Mesodermal cell (in vitro differentiated cells): ENCODE results near the gene ECT2.
"Not testable (repeated sequence)": the region's sequence is repeated elsewhere in the genome, so short reads cannot be mapped to it uniquely, and the experiment has no call there.

Experiments used
- H3K27ac ChIP-seq: 2 replicates; pipeline ENCODE4 v1.7.0; 2013; ENCODE audit warnings: mild to moderate bottlenecking, low read depth, low read length, moderate library complexity; ENCODE audit not compliant: severe bottlenecking
- H3K36me3 ChIP-seq: 2 replicates; pipeline ENCODE4 v1.7.1; 2013; ENCODE audit warnings: mild to moderate bottlenecking, low read length, moderate library complexity; ENCODE audit not compliant: control insufficient read depth, insufficient read depth
- H3K4me1 ChIP-seq: one replicate; pipeline ENCODE4 v1.7.1; 2013; ENCODE audit warnings: mild to moderate bottlenecking, low read length; ENCODE audit not compliant: insufficient read depth, control insufficient read depth, poor library complexity, severe bottlenecking
- H3K4me3 ChIP-seq: 2 replicates; pipeline ENCODE4 v1.7.0; 2013; ENCODE audit warnings: low read length, control low read depth, mild to moderate bottlenecking; ENCODE audit not compliant: insufficient read depth, poor library complexity, severe bottlenecking; ENCODE audit errors: extremely low read depth
- H3K9me3 ChIP-seq: 2 replicates; pipeline ENCODE4 v1.7.1; 2013; ENCODE audit warnings: mild to moderate bottlenecking, low read length, moderate library complexity; ENCODE audit not compliant: control insufficient read depth
- WGBS, 2 experiments: methylation state at CpG; one replicate each; pipeline ENCODE4 v1.1.5; 2013; ENCODE audit warnings: missing lambda C conversion rate in 2 of 2; ENCODE audit not compliant: insufficient coverage in 2 of 2; 5-methylcytosine and 5-hydroxymethylcytosine counted together

Gene ECT2

DNA sequence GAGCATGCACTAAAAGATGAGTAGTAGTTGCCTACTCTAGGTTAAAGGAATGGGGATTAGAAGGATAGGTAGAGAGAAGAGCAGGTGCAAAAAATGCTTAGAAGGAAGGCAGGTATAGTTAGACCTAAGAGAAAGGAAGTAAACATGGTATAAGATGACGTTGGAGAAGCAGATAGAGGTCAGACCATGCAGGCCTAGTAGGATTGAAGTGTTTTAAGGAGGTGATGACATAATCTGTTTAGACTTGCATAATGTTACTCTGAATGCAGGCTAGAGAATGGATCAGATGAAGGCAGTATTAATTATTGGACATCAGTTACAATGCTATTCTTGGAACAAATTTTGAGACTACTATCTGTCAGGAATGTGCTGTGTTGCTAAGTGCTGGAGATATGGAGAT, 11.1 kb upstream of the ECT2 start:
- H3K27ac ChIP-seq, result no peak overlapping the region
- no peak overlapping the region for H3K4me3 ChIP-seq
- 83 to 85% methylated on average over 1 of the region's 1 CpG for WGBS, 2 experiments
- H3K9me3 ChIP-seq, result no peaks in the 10 kb centered on the region
- no peaks in the 10 kb centered on the region for H3K4me1 ChIP-seq
- H3K36me3 ChIP-seq, result no peaks in the 10 kb centered on the region

DNA sequence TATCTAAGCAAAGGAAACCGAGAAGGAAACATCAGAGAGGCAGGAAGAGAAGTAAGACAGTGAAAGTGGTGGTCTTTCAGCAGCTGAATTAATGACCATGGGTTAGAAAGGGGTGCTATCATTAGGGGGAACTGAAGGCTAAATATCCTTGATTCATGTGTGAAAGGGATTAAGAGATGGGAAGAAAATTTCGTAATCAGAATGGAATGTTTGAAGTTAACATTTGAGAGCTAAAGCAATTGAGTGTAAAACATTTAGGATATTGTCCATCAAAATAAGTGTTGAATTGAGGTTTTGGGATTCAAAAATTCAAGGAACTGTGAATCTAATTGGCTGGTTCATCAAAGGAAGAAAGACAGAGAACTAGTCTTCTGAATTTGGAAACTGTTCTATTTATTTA, 4.1 kb upstream of the ECT2 start:
- no peaks in the 10 kb centered on the region for H3K9me3 ChIP-seq
- no peaks in the 10 kb centered on the region for H3K36me3 ChIP-seq
- H3K4me1 ChIP-seq, result no peaks in the 10 kb centered on the region
- H3K27ac ChIP-seq, result no peak overlapping the region
- 72 to 83% methylated on average over 2 of the region's 2 CpGs for WGBS, 2 experiments
- H3K4me3 ChIP-seq, result no peak overlapping the region

DNA sequence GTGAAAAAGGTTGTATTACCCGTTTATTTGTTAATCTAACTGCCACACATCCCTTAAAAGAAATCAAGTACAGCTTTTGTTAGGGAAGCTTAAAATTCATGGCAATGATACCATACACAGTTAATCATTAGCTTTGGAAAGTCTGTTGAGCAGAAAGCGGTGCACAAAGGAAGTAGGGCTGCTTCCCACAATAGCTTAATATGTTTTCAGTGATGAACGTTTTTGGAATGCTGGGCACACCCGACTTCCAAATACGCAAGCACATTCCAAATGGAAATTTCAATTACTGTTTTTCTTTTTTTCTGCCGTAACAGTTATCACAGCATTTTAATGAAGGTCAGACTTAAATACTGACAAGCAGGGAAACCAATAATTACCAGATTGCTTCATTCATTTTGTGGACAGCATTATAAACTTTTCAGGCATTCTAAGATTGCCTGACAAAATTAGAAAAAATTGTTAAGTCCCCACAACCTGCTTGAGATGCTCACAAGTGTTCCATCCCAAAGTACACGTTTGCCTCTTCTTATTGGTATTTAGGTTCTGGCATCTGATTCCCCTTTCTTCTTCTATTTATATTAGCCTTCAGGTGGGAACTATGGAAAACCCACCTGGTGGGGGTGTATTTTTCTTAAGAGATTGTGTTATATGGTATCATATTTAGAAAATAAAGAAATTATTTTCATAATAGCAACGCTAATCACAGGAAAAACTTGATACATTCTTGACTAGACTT, 1.1 kb upstream of the ECT2 start:
- Histone ChIP-seq H3K4me1 (no peaks in the 10 kb centered on the region), H3K27ac (no peak overlapping the region), H3K4me3 (no peak overlapping the region), H3K36me3 (peaks cover 15% of the 10 kb centered on the region), H3K9me3 (no peaks in the 10 kb centered on the region)
- 88% methylated on average over 4 of the region's 8 CpGs; no CpG with 5 or more reads in 1 of the 2 experiments for WGBS, 2 experiments

DNA sequence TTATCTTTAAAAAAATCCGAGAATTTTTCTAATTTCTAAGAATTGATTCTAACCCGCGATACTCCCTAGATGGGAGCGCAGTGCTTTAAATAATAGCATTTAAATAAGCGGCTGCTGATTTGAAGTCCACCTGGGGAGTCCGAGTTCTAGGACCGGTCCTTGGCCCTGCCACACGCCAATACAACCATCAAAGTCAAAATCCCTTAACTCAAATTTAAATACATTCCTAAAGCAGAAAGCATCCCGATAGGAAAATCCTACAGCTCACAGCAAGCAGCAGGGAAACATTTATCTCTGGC, 508 bp upstream of the ECT2 start:
- Histone ChIP-seq H3K4me1 (no peaks in the 10 kb centered on the region), H3K9me3 (no peaks in the 10 kb centered on the region), H3K36me3 (peaks cover 20% of the 10 kb centered on the region), H3K27ac (peak overlapping the region; percentile 71), H3K4me3 (peak overlapping the region; percentile 86)
- WGBS, 2 experiments, result 58 to 93% methylated on average over 4 to 8 of the region's 9 CpGs

DNA sequence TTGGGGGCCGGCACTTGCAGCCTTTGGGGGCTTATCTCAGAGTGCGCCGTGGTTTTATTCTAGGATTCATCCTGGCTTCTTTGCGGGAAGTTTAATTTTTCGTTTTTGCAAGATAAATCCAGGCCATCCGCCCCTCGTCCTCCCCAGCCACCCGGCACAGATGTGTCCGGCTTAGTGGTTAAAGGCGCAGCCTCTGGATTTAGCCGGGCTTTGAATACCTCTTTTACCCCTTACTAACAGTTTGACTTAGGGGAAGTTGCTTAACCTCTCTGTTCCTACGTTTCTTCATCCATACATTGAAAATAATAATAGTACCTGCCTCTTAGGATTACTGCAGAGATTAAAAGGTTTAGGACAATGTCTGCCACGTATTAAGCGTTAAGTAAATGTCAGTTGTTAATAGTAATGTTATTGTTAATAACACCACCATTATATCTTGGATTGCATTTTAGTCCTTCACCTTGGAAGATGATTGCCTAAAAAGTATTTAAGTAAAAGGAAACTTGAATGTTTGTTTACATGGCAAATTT, 714 bp downstream of the ECT2 start:
- 0% methylated on average over 9 of the region's 14 CpGs for WGBS, 2 experiments
- peaks cover 29% of the 10 kb centered on the region for H3K36me3 ChIP-seq
- H3K4me1 ChIP-seq, result no peaks in the 10 kb centered on the region
- peak overlapping the region; percentile 93 for H3K27ac ChIP-seq
- no peaks in the 10 kb centered on the region for H3K9me3 ChIP-seq
- peak overlapping the region; percentile 86 for H3K4me3 ChIP-seq

DNA sequence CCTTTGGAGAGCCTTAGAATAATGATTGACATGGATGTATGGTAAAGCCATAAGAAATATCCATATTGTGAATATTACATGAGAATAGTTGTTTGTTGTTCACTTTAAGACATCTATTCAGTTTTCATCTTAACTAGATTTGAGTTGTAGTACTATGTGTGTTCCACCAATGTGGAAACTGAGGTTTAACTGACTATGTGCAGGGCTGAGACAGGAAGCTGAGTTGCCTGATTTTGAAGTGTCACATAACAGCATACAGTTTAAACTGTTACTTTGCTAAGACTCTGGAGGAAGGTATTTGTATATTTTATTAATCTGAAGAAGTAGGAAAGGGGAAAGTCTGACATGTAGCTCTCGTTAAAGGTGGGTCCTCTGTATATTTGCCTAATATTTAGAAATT, 2.1 kb downstream of the ECT2 start:
- H3K36me3 ChIP-seq, result peaks cover 35% of the 10 kb centered on the region
- no peak overlapping the region for H3K4me3 ChIP-seq
- H3K4me1 ChIP-seq, result no peaks in the 10 kb centered on the region
- H3K9me3 ChIP-seq, result no peaks in the 10 kb centered on the region
- no peak overlapping the region for H3K27ac ChIP-seq
- whole genome bisulfite sequencing, 2 experiments, result no CpG with 5 or more reads among the region's 1 CpG

DNA sequence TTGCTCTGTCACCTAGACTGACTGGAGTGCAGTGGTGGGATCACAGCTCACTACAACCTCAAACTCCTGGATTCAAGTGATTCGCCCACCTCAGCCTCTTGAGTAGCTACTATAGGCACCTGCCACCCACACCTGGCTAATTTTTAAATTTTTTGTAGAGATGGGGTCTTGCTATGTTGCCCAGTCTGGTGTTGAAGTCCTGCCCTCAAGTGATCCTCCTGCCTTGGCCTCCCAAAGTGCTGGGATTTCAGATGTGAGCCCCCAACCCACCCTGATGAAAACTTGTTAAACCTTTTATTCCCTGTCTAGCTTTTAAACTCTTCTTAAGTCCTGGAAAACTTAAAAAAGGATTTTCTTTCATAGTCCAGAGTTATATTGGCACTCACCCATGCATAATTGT, 2.6 kb downstream of the ECT2 start:
- WGBS, 2 experiments, result no CpG with 5 or more reads among the region's 1 CpG
- H3K27ac ChIP-seq, result no peak overlapping the region
- H3K4me3 ChIP-seq, result no peak overlapping the region
- no peaks in the 10 kb centered on the region for H3K4me1 ChIP-seq
- H3K36me3 ChIP-seq, result peaks cover 40% of the 10 kb centered on the region
- no peaks in the 10 kb centered on the region for H3K9me3 ChIP-seq

DNA sequence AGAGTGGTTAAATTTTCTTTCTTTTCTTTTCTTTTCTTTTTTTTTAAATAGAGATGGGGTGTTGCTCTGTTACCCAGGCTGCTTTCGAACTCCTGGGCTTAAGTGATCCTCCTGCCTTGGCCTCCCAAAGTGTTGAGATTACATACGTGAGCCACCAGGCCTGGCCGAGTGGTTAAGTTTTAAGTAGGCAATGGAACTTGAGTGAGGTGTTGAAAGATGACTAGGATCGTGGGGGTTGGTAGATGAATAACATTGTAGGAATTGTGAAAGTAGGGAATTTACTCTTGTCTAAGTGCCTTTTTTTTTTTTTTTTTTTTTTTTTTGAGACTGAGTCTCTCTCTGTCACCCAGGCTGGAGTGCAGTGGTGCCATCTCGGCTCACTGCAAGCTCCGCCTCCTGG, 9.9 kb downstream of the ECT2 start:
- H3K27ac ChIP-seq, H3K4me1 ChIP-seq, H3K9me3 ChIP-seq, H3K4me3 ChIP-seq: not testable (repeated sequence)
- WGBS, 2 experiments, result 84 to 90% methylated on average over 2 to 4 of the region's 6 CpGs
- H3K36me3 ChIP-seq, result peaks cover 67% of the 10 kb centered on the region

DNA sequence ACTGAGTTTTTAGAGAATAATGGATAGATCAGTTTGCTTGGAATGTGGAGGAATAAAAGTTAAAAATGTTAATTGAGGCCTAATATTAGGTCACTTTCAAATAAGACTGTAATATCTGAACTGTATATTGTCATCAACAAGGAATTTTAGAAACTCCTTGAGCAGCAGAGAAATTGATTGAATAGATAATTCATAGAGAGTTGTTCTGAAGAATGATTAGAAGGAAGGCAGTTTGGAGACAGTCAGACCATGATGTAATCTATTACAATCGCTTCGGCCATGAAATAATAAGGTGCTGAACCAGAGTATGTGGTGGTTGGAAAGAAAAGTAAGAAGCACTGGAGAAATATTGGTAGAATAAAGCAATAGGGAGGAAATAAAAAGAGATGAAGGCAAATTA, 15.7 kb downstream of the ECT2 start:
- H3K4me1 ChIP-seq, result no peaks in the 10 kb centered on the region
- no peaks in the 10 kb centered on the region for H3K9me3 ChIP-seq
- H3K36me3 ChIP-seq, result peaks cover 65% of the 10 kb centered on the region
- 96 to 97% methylated on average over 2 of the region's 2 CpGs for WGBS, 2 experiments
- no peak overlapping the region for H3K4me3 ChIP-seq
- no peak overlapping the region for H3K27ac ChIP-seq

DNA sequence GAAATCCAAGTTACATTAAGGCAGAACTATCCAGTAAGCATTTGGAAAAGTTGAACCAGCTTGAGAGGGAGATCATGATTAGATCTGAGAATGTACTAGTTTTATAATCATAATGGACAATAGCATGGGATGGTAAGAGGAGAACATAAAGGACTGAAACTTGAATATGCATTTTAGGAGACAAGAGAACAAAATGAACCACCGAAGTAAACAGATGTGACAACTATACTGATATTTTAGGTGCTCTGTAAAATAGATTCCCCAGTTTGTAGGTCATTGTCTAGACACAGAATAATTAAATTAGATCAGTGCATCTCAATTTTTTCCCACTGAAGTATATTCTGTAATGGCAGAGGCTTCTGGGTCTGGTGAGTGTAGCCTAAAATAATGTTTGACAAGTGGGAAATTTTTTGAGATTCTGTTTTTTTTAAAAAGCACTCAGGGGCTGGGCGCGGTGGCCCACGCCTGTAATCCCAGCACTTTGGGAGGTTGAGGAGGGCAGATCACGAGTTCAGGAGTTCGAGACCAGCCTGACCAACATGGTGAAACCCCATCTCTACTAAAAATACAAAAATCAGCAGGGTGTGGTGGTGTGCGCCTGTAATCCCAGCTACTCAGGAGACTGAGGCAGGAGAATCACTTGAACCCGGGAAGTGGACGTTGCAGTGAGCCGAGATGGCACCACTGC, 16.3 kb downstream of the ECT2 start:
- Histone ChIP-seq H3K4me3 (no peak overlapping the region), H3K27ac (no peak overlapping the region), H3K4me1 (no peaks in the 10 kb centered on the region), H3K9me3 (no peaks in the 10 kb centered on the region), H3K36me3 (peaks cover 71% of the 10 kb centered on the region)
- WGBS, 2 experiments, result 93 to 97% methylated on average over 5 of the region's 10 CpGs

DNA sequence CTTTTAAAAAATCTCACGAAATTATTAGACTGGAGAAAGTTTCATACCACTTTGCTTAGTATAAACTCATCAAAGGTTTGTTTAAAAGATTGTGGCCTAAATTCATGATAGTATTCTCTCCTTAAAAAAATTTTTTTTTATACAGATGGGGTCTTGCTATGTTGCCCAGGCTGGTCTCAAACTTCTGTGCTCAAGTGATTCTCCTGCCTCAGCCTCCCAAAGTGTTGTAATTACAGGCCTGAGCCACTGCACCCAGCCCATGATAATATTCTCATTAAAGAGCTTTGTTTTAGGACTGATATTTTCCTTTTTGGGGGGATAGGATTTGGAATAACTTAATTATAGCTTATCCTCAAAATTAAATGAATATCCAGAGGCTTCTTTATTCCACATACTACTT, 19.9 kb downstream of the ECT2 start:
- Histone ChIP-seq H3K4me3 (no peak overlapping the region), H3K4me1 (no peaks in the 10 kb centered on the region), H3K9me3 (no peaks in the 10 kb centered on the region), H3K27ac (no peak overlapping the region), H3K36me3 (peaks cover 63% of the 10 kb centered on the region)
- no CpG with 5 or more reads among the region's 1 CpG for WGBS, 2 experiments
